Esophagus mucosa (tissue), 1 donor: ENCODE results near the gene OTULINL. TPM values are rescaled to one million over a fixed set of nuclear protein-coding genes. Genes with fewer than 3 reads are reported as not detected.

Experiments used
- ATAC-seq: fragments of 200-7000 bp; cut with Tn5 transposase; one replicate; pipeline ENCODE4 v1.9.1; 2020
- total RNA-seq: library from RNA; stranded (reverse); gene quantifications from one replicate; pipeline ENCODE4 v1.2.4, GENCODE V29; 2023
- donor health status: DM: yes; HTN: yes; CAD: no.

OTULINL gene
- total RNA-seq, 1 donor from 2014 or later: 0.88 TPM

- ATAC-seq: no peak
Measured at GRCh38 chr5:14603141-14603540, 21.5 kb downstream of the OTULINL start.

GRCh38 chr5:14607104-14607503, 25.5 kb downstream of the OTULINL start:
- no peak for ATAC-seq

GRCh38 chr5:14608169-14608568, 26.6 kb downstream of the OTULINL start:
- no peak for ATAC-seq

- ATAC-seq: no peak
Measured at GRCh38 chr5:14611737-14612136, 30.1 kb downstream of the OTULINL start.

- no peak for ATAC-seq
Measured at GRCh38 chr5:14614490-14614889, 32.9 kb downstream of the OTULINL start.

GRCh38 chr5:14615365-14615764, 33.8 kb downstream of the OTULINL start:
- ATAC-seq: no peak

- ATAC-seq: no peak
Measured at GRCh38 chr5:14617441-14617840, 35.8 kb downstream of the OTULINL start.

- ATAC-seq: no peak
Measured at GRCh38 chr5:14627270-14627669, 45.7 kb downstream of the OTULINL start.

GRCh38 chr5:14628346-14628745, 46.8 kb downstream of the OTULINL start:
- ATAC-seq: no peak

GRCh38 chr5:14630671-14631070, 49.1 kb downstream of the OTULINL start:
- no peak for ATAC-seq

GRCh38 chr5:14635656-14636055, 54.1 kb downstream of the OTULINL start:
- ATAC-seq: no peak

GRCh38 chr5:14640765-14641164, 59.2 kb downstream of the OTULINL start:
- ATAC-seq: no peak

- no peak for ATAC-seq
Measured at GRCh38 chr5:14644623-14645237, 63.1 kb downstream of the OTULINL start.

- no peak for ATAC-seq
Measured at GRCh38 chr5:14650052-14650451, 68.5 kb downstream of the OTULINL start.

GRCh38 chr5:14655146-14655741, 73.7 kb downstream of the OTULINL start:
- ATAC-seq: no peak

GRCh38 chr5:14656898-14657297, 75.3 kb downstream of the OTULINL start:
- ATAC-seq: no peak

GRCh38 chr5:14659821-14660607, 78.4 kb downstream of the OTULINL start:
- peak; percentile 82 for ATAC-seq

- ATAC-seq: no peak
Measured at GRCh38 chr5:14660833-14661232, 79.2 kb downstream of the OTULINL start.

Other genes with a start within 250 kb of the OTULINL start
- gene OTULIN, start 82.9 kb downstream of the OTULINL start, total RNA-seq: 26.1 TPM